ENCODE measurements around the gene LCLAT1.

- TF ChIP-seq EZH2 (IDR thresholded peaks at IDR 0.05) (no peak), POLR2AphosphoS5 (IDR thresholded peaks at IDR 0.05; ENCODE audit: borderline replicate concordance, low read depth, low read length) (no peak)
These were observed 34.3 kb downstream of the LCLAT1 start for GRCh38 chr2:30481323-30481800.

Data from SK-N-MC (cell line).